Measurements from ENCODE around the gene CNTN4. TPM values are rescaled to one million over a fixed set of nuclear protein-coding genes. Genes with fewer than 3 reads are reported as not detected.

The CNTN4 gene
- total RNA-seq, 1 experiment from 2014 or later, result 51.3 TPM

DNA sequence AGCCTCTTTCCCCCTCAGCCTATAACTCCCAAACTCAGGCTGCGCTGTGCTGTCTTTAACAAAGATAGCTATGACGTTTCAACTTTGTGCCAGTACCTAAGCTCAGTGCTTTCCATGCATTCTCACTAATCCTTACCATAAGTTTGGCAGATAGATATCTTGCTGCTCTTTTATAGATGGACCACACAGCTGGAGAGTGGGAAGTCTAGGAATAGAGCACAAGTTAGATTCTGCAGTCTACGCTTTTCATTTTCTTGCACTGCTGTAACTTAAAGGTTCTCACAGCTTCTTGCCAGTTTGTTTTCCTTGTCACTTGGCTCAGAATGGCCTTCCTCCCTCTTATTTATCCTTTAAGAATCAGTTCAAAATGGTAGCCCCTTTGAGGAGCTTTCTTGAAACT, 468.8 kb downstream of the CNTN4 start:
- no peak for DNase-seq
- intact Hi-C loops (cut with micrococcal nuclease; ENCODE audit: unreplicated experiment), result no loop called here
- Mint-ChIP-seq H3K36me3 (ENCODE audit: insufficient read depth, unreplicated experiment) (no peaks in the 10 kb centered on the region), H3K4me3 (ENCODE audit: unreplicated experiment) (no peak overlapping the region), H3K4me1 (ENCODE audit: low read depth, unreplicated experiment) (no peaks in the 10 kb centered on the region), H3K27ac (ENCODE audit: unreplicated experiment) (no peak overlapping the region), H3K9me3 (ENCODE audit: unreplicated experiment) (no peaks in the 10 kb centered on the region), H3K27me3 (ENCODE audit: insufficient read depth, unreplicated experiment) (no peaks in the 10 kb centered on the region)
- Histone ChIP-seq H3K4me1 (no peaks in the 10 kb centered on the region), H3K27me3 (replicated peaks; ENCODE audit: control insufficient read depth, insufficient read depth, low read length) (no peaks in the 10 kb centered on the region), H3K36me3 (ENCODE audit: control insufficient read depth, insufficient read depth, low read length) (no peaks in the 10 kb centered on the region), H3K4me3 (ENCODE audit: low read depth, low read length) (no peak overlapping the region), H3K9me3 (no peaks in the 10 kb centered on the region)
- CTCF ChIA-PET, result no interaction called here
- BruUV-seq (replicated peaks), result no TSS peak
- TF ChIP-seq, protein P1, sequence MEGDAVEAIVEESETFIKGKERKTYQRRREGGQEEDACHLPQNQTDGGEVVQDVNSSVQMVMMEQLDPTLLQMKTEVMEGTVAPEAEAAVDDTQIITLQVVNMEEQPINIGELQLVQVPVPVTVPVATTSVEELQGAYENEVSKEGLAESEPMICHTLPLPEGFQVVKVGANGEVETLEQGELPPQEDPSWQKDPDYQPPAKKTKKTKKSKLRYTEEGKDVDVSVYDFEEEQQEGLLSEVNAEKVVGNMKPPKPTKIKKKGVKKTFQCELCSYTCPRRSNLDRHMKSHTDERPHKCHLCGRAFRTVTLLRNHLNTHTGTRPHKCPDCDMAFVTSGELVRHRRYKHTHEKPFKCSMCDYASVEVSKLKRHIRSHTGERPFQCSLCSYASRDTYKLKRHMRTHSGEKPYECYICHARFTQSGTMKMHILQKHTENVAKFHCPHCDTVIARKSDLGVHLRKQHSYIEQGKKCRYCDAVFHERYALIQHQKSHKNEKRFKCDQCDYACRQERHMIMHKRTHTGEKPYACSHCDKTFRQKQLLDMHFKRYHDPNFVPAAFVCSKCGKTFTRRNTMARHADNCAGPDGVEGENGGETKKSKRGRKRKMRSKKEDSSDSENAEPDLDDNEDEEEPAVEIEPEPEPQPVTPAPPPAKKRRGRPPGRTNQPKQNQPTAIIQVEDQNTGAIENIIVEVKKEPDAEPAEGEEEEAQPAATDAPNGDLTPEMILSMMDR (IDR thresholded peaks at IDR 0.05; ENCODE audit: insufficient read depth in 1 of 2, low read depth in 1 of 2, low read length in 1 of 2, severe bottlenecking in 1 of 2, unreplicated experiment in 1 of 2), result no peak
- POLR2A ChIA-PET, result no interaction called here

DNA sequence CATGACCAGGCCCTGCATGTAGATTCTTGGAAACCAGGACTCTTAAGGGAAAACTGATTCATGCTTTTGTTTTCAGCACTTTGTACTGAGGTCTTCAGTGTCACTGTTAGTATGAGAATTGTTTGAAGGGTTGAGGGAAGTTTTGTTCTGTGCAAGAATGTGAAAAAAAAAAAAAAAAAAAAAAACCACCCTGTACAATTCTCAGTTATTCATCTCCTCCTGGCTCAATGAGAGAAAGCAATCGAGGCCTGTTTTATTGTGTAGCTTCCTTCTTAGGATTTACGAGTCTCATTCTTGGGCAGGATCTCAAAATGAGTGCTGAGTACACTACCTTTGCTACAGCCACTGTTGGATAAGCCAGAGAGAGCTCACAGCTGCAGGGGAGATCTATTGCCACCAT, 469.5 kb downstream of the CNTN4 start:
- BruUV-seq (replicated peaks), result no TSS peak

DNA sequence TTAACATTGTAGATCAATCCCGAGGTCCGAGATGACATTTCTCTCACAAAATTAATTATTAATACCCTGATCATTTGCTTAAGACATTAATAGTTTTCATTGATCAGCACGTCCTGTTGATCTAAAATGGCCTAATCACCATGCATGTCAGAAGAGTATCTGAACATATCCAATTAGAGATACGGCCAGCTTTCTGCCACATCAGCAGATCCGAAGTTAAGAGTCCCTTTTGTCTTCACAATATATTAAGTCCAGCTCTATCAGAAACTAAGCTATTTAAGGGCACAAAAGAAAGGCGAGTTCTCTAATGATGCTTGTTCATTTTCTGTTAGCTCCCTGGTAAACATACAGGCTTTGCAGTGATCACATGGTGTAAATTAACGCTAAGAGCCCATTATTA, 470.3 kb downstream of the CNTN4 start:
- ChIA-PET CTCF (no interaction called here), POLR2A (no interaction called here)
- no TSS peak for BruUV-seq (replicated peaks)
- Mint-ChIP-seq H3K27ac (ENCODE audit: unreplicated experiment) (no peak overlapping the region), H3K27me3 (ENCODE audit: insufficient read depth, unreplicated experiment) (no peaks in the 10 kb centered on the region), H3K36me3 (ENCODE audit: insufficient read depth, unreplicated experiment) (no peaks in the 10 kb centered on the region), H3K4me3 (ENCODE audit: unreplicated experiment) (no peak overlapping the region), H3K4me1 (ENCODE audit: low read depth, unreplicated experiment) (no peaks in the 10 kb centered on the region), H3K9me3 (ENCODE audit: unreplicated experiment) (no peaks in the 10 kb centered on the region)
- H3K36me3 ChIP-seq (ENCODE audit: control insufficient read depth, insufficient read depth, low read length), result no peaks in the 10 kb centered on the region
- H3K4me1 ChIP-seq, result no peaks in the 10 kb centered on the region
- intact Hi-C loops (cut with micrococcal nuclease; ENCODE audit: unreplicated experiment), result no loop called here
- TF ChIP-seq, protein P1 (IDR thresholded peaks at IDR 0.05; ENCODE audit: insufficient read depth in 1 of 2, low read depth in 1 of 2, low read length in 1 of 2, severe bottlenecking in 1 of 2, unreplicated experiment in 1 of 2), result no peak
- no peak for DNase-seq
- no peaks in the 10 kb centered on the region for H3K9me3 ChIP-seq
- H3K4me3 ChIP-seq (ENCODE audit: low read depth, low read length), result no peak overlapping the region
- no peaks in the 10 kb centered on the region for H3K27me3 ChIP-seq (replicated peaks; ENCODE audit: control insufficient read depth, insufficient read depth, low read length)

More for the DNA sequence above, 469.5 kb downstream of the CNTN4 start:
- ChIA-PET CTCF (no interaction called here), POLR2A (no interaction called here)
- TF ChIP-seq, protein P1 (IDR thresholded peaks at IDR 0.05; ENCODE audit: insufficient read depth in 1 of 2, low read depth in 1 of 2, low read length in 1 of 2, severe bottlenecking in 1 of 2, unreplicated experiment in 1 of 2), result no peak
- no peaks in the 10 kb centered on the region for H3K27me3 Mint-ChIP-seq (ENCODE audit: insufficient read depth, unreplicated experiment)
- H3K27ac Mint-ChIP-seq (ENCODE audit: unreplicated experiment), result no peak overlapping the region
- H3K36me3 Mint-ChIP-seq (ENCODE audit: insufficient read depth, unreplicated experiment), result no peaks in the 10 kb centered on the region
- Histone ChIP-seq H3K9me3 (no peaks in the 10 kb centered on the region), H3K36me3 (ENCODE audit: control insufficient read depth, insufficient read depth, low read length) (no peaks in the 10 kb centered on the region), H3K4me1 (no peaks in the 10 kb centered on the region), H3K27me3 (replicated peaks; ENCODE audit: control insufficient read depth, insufficient read depth, low read length) (no peaks in the 10 kb centered on the region), H3K4me3 (ENCODE audit: low read depth, low read length) (no peak overlapping the region)
- no peak for DNase-seq
- no peaks in the 10 kb centered on the region for H3K4me1 Mint-ChIP-seq (ENCODE audit: low read depth, unreplicated experiment)
- H3K9me3 Mint-ChIP-seq (ENCODE audit: unreplicated experiment), result no peaks in the 10 kb centered on the region
- intact Hi-C loops (cut with micrococcal nuclease; ENCODE audit: unreplicated experiment), result no loop called here
- no peak overlapping the region for H3K4me3 Mint-ChIP-seq (ENCODE audit: unreplicated experiment)
